HG02840 (cell line): ENCODE measurements around the gene PRSS33.
A peak's percentile ranks its signal among the peaks of the same experiment; 100 is the strongest.

ENCODE experiments used
- ATAC-seq: cut with Tn5 transposase; IDR thresholded peaks from one replicate; pipeline ENCODE4 v1.9.1; 2021; ENCODE audit warnings: mild to moderate bottlenecking, moderate library complexity, moderate number of reproducible peaks; ENCODE audit not compliant: unreplicated experiment, low FRiP score

PRSS33 gene

GRCh38 chr16:2766430-2767139, 20.8 kb downstream of the PRSS33 start:
- no peak for ATAC-seq

- ATAC-seq = no peak
Measured at GRCh38 chr16:2765462-2766404, 21.6 kb downstream of the PRSS33 start.

GRCh38 chr16:2764718-2765117, 22.6 kb downstream of the PRSS33 start:
- ATAC-seq = no peak

GRCh38 chr16:2763173-2763572, 24.2 kb downstream of the PRSS33 start:
- no peak for ATAC-seq

- no peak for ATAC-seq
Measured at GRCh38 chr16:2762711-2763110, 24.6 kb downstream of the PRSS33 start.

- no peak for ATAC-seq
Measured at GRCh38 chr16:2761886-2762583, 25.3 kb downstream of the PRSS33 start.

GRCh38 chr16:2761472-2761871, 25.9 kb downstream of the PRSS33 start:
- no peak for ATAC-seq

- no peak for ATAC-seq
Measured at GRCh38 chr16:2757344-2757743, 30.0 kb downstream of the PRSS33 start.

- ATAC-seq = no peak
Measured at GRCh38 chr16:2756288-2757015, 30.9 kb downstream of the PRSS33 start.

GRCh38 chr16:2755158-2755557, 32.2 kb downstream of the PRSS33 start:
- no peak for ATAC-seq

GRCh38 chr16:2753733-2754020, 33.7 kb downstream of the PRSS33 start:
- no peak for ATAC-seq

- peak; percentile 45 for ATAC-seq
Measured at GRCh38 chr16:2752850-2753732, 34.3 kb downstream of the PRSS33 start.

- peak; percentile 71 for ATAC-seq
Measured at GRCh38 chr16:2752035-2752849, 35.1 kb downstream of the PRSS33 start, which contains the start of gene SRRM2. SRRM2 (plus strand) TSS chr16:2752638; CDS start chr16:2756365, 3,727 bp downstream.

GRCh38 chr16:2751577-2752034, 35.8 kb downstream of the PRSS33 start:
- ATAC-seq = no peak

GRCh38 chr16:2749936-2750335, 37.4 kb downstream of the PRSS33 start:
- ATAC-seq = no peak

GRCh38 chr16:2749476-2749875, 37.9 kb downstream of the PRSS33 start:
- no peak for ATAC-seq

- no peak for ATAC-seq
Measured at GRCh38 chr16:2748757-2749455, 38.5 kb downstream of the PRSS33 start.

GRCh38 chr16:2745961-2746360, 41.4 kb downstream of the PRSS33 start:
- ATAC-seq = no peak
